Measurements from ENCODE around the gene BDP1. TPM values are rescaled to one million over a fixed set of nuclear protein-coding genes. Genes with fewer than 3 reads are reported as not detected.
A peak's percentile ranks its signal among the peaks of the same experiment; 100 is the strongest.

Gene BDP1
- polyA plus RNA-seq, 1 donor from 2014 or later: 83.7 TPM

DNA sequence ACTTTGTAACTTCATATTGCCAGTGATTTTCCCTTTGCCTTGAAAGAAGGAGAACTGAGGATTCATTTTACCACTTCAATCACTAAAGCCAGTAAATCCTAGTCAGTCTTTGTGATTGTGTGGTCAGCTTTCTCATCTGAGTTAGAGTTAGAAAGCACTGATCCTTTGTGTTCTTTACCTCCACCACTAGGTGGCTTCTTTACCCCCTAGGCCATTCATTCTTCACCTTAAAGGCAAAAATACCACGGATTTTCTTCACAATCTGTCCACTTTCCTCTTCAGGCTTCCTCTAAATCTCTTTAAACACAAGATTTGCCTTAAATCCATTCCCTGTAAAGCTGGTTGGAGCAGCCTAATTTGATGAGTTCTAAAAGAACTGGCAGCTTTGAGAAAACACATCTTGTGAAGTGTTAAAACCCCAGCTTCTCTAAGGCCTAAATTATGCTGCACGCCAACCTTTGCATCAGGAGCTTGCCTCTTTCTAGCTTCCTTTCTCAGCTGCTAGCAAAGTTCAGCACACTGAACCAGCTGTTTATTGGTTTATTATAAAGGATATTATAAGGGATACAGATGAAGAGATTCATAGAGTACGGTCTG lies 20.4 kb downstream of the BDP1 start:
- no peaks in the 10 kb centered on the region for H3F3A ChIP-seq (ENCODE audit: insufficient read depth, low read length, poor library complexity, severe bottlenecking)
- H3K4me3 ChIP-seq (ENCODE audit: low read length): no peak overlapping the region
- TF ChIP-seq SMC3 (conservative IDR thresholded peaks at IDR 0.05; ENCODE audit: poor library complexity) (peak; percentile 63), RAD21 (conservative IDR thresholded peaks at IDR 0.05) (peak; percentile 41), POLR2AphosphoS5 (IDR thresholded peaks at IDR 0.05) (no peak), EP300 (conservative IDR thresholded peaks at IDR 0.05; ENCODE audit: poor library complexity, severe bottlenecking) (no peak), MXI1 (conservative IDR thresholded peaks at IDR 0.05; ENCODE audit: poor library complexity, severe bottlenecking) (no peak), EZH2 (IDR thresholded peaks at IDR 0.05; ENCODE audit: borderline replicate concordance, insufficient read depth, low read length, poor library complexity, severe bottlenecking) (no peak)
- TF ChIP-seq, protein P1, sequence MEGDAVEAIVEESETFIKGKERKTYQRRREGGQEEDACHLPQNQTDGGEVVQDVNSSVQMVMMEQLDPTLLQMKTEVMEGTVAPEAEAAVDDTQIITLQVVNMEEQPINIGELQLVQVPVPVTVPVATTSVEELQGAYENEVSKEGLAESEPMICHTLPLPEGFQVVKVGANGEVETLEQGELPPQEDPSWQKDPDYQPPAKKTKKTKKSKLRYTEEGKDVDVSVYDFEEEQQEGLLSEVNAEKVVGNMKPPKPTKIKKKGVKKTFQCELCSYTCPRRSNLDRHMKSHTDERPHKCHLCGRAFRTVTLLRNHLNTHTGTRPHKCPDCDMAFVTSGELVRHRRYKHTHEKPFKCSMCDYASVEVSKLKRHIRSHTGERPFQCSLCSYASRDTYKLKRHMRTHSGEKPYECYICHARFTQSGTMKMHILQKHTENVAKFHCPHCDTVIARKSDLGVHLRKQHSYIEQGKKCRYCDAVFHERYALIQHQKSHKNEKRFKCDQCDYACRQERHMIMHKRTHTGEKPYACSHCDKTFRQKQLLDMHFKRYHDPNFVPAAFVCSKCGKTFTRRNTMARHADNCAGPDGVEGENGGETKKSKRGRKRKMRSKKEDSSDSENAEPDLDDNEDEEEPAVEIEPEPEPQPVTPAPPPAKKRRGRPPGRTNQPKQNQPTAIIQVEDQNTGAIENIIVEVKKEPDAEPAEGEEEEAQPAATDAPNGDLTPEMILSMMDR (IDR thresholded peaks at IDR 0.05; ENCODE audit: poor library complexity, severe bottlenecking): peak; percentile 61
- TF ChIP-seq, protein P2, sequence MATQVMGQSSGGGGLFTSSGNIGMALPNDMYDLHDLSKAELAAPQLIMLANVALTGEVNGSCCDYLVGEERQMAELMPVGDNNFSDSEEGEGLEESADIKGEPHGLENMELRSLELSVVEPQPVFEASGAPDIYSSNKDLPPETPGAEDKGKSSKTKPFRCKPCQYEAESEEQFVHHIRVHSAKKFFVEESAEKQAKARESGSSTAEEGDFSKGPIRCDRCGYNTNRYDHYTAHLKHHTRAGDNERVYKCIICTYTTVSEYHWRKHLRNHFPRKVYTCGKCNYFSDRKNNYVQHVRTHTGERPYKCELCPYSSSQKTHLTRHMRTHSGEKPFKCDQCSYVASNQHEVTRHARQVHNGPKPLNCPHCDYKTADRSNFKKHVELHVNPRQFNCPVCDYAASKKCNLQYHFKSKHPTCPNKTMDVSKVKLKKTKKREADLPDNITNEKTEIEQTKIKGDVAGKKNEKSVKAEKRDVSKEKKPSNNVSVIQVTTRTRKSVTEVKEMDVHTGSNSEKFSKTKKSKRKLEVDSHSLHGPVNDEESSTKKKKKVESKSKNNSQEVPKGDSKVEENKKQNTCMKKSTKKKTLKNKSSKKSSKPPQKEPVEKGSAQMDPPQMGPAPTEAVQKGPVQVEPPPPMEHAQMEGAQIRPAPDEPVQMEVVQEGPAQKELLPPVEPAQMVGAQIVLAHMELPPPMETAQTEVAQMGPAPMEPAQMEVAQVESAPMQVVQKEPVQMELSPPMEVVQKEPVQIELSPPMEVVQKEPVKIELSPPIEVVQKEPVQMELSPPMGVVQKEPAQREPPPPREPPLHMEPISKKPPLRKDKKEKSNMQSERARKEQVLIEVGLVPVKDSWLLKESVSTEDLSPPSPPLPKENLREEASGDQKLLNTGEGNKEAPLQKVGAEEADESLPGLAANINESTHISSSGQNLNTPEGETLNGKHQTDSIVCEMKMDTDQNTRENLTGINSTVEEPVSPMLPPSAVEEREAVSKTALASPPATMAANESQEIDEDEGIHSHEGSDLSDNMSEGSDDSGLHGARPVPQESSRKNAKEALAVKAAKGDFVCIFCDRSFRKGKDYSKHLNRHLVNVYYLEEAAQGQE (IDR thresholded peaks at IDR 0.05; ENCODE audit: borderline replicate concordance): no peak
- peaks cover 1% of the 10 kb centered on the region for H3K36me3 ChIP-seq (ENCODE audit: insufficient read depth, low read length)
- no peaks in the 10 kb centered on the region for H3K79me2 ChIP-seq (replicated peaks; ENCODE audit: insufficient read depth, low read length)
- H3K9me3 ChIP-seq (ENCODE audit: low read length): no peaks in the 10 kb centered on the region
- no peak overlapping the region for H3K4me2 ChIP-seq (ENCODE audit: low read length)
- H4K20me1 ChIP-seq (ENCODE audit: insufficient read depth): no peaks in the 10 kb centered on the region
- H3K9me2 ChIP-seq (ENCODE audit: insufficient read depth, low read length): no peaks in the 10 kb centered on the region
- H3K9ac ChIP-seq (ENCODE audit: low read length): no peak overlapping the region
- no peak overlapping the region for H2AFZ ChIP-seq (ENCODE audit: low read depth, low read length)
- no peak overlapping the region for H3K27ac ChIP-seq (ENCODE audit: low read length)
- H3K27me3 ChIP-seq (ENCODE audit: insufficient read depth, low read depth, low read length): no peaks in the 10 kb centered on the region

GRCh38 chr5:71481441-71481840 lies 26.0 kb downstream of the BDP1 start:
- Histone ChIP-seq H3K9me2 (ENCODE audit: insufficient read depth, low read length) (no peaks in the 10 kb centered on the region), H2AFZ (ENCODE audit: low read depth, low read length) (no peak overlapping the region), H3K9ac (ENCODE audit: low read length) (no peak overlapping the region), H4K20me1 (ENCODE audit: insufficient read depth) (no peaks in the 10 kb centered on the region), H3K27ac (ENCODE audit: low read length) (no peak overlapping the region), H3F3A (ENCODE audit: insufficient read depth, low read length, poor library complexity, severe bottlenecking) (no peaks in the 10 kb centered on the region), H3K79me2 (replicated peaks; ENCODE audit: insufficient read depth, low read length) (no peaks in the 10 kb centered on the region), H3K36me3 (ENCODE audit: insufficient read depth, low read length) (peaks cover 11% of the 10 kb centered on the region), H3K9me3 (ENCODE audit: low read length) (no peaks in the 10 kb centered on the region), H3K27me3 (ENCODE audit: insufficient read depth, low read depth, low read length) (no peaks in the 10 kb centered on the region), H3K4me3 (ENCODE audit: low read length) (no peak overlapping the region), H3K4me2 (ENCODE audit: low read length) (no peak overlapping the region)
- no peak for TF ChIP-seq TAF1 (IDR thresholded peaks at IDR 0.05; ENCODE audit: low read depth)
- no peak for TF ChIP-seq SMC3 (conservative IDR thresholded peaks at IDR 0.05; ENCODE audit: poor library complexity)
- no peak for TF ChIP-seq POLR2AphosphoS5 (IDR thresholded peaks at IDR 0.05)
- TF ChIP-seq, protein P2 (IDR thresholded peaks at IDR 0.05; ENCODE audit: borderline replicate concordance): no peak
- no peak for TF ChIP-seq EZH2 (IDR thresholded peaks at IDR 0.05; ENCODE audit: borderline replicate concordance, insufficient read depth, low read length, poor library complexity, severe bottlenecking)
- no peak for TF ChIP-seq EP300 (conservative IDR thresholded peaks at IDR 0.05; ENCODE audit: poor library complexity, severe bottlenecking)
- TF ChIP-seq, protein P1 (IDR thresholded peaks at IDR 0.05; ENCODE audit: poor library complexity, severe bottlenecking): no peak
- no peak for TF ChIP-seq MXI1 (conservative IDR thresholded peaks at IDR 0.05; ENCODE audit: poor library complexity, severe bottlenecking)
- no peak for TF ChIP-seq RAD21 (conservative IDR thresholded peaks at IDR 0.05)
